ENCODE data around the gene ARRB1.

The ARRB1 gene

DNA sequence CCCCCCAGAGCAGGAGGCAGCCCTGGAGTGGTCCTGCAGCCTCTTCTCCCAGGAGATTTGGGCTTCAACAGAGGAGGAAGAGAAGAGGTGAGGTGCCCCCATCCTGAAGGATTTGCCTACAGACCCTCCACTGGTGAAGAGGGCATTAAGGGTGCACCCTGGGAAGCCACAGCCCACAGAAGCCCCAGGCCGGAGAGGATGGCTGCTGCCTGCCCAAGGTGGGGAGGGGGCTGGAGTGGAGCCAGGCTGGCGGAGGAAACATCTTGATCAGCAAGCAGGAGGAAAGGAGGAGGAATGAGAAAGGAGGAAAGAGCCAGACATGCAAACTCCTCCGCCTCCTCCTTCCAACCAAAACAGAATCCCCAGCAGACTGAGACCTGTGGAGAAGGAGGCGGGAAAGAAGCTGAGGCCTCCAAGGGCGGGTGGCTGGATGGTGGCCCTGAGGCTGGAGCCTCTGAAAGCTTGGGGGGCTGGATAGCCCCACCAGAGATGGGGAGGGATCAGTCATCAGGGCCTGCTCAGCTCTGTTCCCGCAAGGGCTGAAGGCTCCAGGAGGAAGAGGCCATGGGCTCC lies 31.3 kb downstream of the ARRB1 start:
- H3K4me1 ChIP-seq (ENCODE audit: low read depth, poor library complexity, severe bottlenecking), result no peaks in the 10 kb centered on the region
- no peaks in the 10 kb centered on the region for H3K36me3 ChIP-seq (ENCODE audit: insufficient read depth)
- no peaks in the 10 kb centered on the region for H4K20me1 ChIP-seq (ENCODE audit: insufficient read depth)
- TF ChIP-seq, protein P1, sequence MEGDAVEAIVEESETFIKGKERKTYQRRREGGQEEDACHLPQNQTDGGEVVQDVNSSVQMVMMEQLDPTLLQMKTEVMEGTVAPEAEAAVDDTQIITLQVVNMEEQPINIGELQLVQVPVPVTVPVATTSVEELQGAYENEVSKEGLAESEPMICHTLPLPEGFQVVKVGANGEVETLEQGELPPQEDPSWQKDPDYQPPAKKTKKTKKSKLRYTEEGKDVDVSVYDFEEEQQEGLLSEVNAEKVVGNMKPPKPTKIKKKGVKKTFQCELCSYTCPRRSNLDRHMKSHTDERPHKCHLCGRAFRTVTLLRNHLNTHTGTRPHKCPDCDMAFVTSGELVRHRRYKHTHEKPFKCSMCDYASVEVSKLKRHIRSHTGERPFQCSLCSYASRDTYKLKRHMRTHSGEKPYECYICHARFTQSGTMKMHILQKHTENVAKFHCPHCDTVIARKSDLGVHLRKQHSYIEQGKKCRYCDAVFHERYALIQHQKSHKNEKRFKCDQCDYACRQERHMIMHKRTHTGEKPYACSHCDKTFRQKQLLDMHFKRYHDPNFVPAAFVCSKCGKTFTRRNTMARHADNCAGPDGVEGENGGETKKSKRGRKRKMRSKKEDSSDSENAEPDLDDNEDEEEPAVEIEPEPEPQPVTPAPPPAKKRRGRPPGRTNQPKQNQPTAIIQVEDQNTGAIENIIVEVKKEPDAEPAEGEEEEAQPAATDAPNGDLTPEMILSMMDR (conservative IDR thresholded peaks at IDR 0.05; ENCODE audit: low read depth, low read length), result no peak
- no peak overlapping the region for H3K4me2 ChIP-seq
- H3K79me2 ChIP-seq (ENCODE audit: insufficient read depth, low read depth), result no peaks in the 10 kb centered on the region
- no peak overlapping the region for H2AFZ ChIP-seq (ENCODE audit: low read depth)
- H3K27ac ChIP-seq, result no peak overlapping the region
- no peak overlapping the region for H3K4me3 ChIP-seq (IDR thresholded peaks at IDR 0.05; ENCODE audit: insufficient read depth, low read depth, low read length)
- H3K27me3 ChIP-seq (ENCODE audit: insufficient read depth, low read depth), result no peaks in the 10 kb centered on the region
- H3K9ac ChIP-seq, result no peak overlapping the region

DNA sequence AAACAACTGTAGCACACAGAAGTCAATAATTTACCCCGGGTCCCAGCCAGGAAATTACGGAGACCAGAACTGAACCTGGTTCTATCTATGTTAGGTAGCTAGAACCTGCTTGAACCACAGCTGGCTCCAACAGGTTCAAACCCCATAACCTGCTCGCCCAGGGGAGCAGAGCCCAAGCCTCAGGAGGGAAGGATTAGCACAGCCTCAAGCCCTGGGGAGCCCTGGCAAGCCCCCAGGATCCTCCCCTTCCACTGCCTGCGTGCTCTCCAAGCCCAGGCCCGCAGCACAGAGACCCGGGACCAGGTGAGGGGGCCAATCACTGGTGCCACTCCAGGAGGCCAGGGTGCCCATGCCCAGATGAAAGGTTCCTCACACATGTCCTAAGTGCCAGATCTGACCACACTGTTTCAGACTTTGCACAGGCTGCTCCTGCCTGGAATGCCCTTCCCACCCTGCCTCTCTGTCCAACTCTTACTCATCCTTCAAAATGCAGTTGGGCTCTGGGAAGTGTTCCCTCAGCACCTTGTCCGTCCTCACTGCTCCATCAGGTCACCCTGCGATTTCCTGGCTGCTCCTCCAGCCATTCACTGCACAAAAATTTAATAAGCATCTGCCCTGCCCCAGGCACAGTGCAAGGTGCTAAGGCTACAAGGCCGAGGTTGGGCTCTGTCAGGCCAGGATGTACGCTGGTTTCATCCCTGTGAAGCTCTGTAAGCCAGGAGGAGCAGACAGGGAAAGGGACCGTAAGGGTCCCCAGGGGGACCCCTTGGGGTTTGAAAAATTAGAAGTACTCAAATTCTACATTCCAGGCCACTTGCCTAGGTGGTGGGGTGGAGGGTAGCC lies 32.2 kb downstream of the ARRB1 start:
- Histone ChIP-seq H2AFZ (ENCODE audit: low read depth) (no peak overlapping the region), H3K36me3 (ENCODE audit: insufficient read depth) (no peaks in the 10 kb centered on the region), H3K9ac (no peak overlapping the region)

DNA sequence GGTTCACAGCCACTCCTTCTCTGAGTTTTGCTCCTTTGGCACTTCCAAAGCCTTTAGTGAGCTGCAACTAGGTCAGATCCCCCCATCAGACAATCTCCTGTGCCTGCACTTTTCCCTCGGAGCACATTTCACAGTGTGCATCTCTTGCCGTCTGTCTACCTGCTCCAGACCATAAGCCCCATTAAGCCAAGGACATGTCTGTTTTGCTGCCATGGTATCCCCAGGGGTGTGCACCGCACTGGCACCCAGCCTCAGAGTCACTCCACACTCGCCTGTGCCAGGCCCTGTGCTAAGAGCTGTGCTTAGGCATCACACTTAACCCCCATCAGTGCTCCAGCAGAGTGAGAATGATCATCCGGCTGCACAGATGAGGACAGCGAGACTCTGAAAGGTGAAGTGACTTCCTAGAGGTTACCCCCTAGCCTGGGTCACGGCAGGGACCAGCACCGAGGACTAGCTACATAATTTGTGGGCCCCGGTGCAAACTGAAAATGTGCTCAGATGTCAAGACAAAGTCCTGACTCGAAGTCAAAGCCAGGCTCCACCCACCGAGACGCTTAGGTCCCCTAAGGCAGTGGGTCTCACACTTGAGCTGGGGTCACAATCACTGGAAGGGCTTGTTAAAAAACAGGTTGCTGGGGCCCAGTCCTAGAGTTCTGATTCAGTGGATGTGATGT lies 33.9 kb downstream of the ARRB1 start:
- no peak overlapping the region for H3K4me3 ChIP-seq (IDR thresholded peaks at IDR 0.05; ENCODE audit: insufficient read depth, low read depth, low read length)
- no peak overlapping the region for H3K4me2 ChIP-seq
- H4K20me1 ChIP-seq (ENCODE audit: insufficient read depth), result no peaks in the 10 kb centered on the region
- TF ChIP-seq, protein P1 (conservative IDR thresholded peaks at IDR 0.05; ENCODE audit: low read depth, low read length), result no peak
- H3K9ac ChIP-seq, result no peak overlapping the region
- no peak overlapping the region for H2AFZ ChIP-seq (ENCODE audit: low read depth)
- no peaks in the 10 kb centered on the region for H3K27me3 ChIP-seq (ENCODE audit: insufficient read depth, low read depth)
- no peaks in the 10 kb centered on the region for H3K79me2 ChIP-seq (ENCODE audit: insufficient read depth, low read depth)
- H3K4me1 ChIP-seq (ENCODE audit: low read depth, poor library complexity, severe bottlenecking), result no peaks in the 10 kb centered on the region
- no peaks in the 10 kb centered on the region for H3K36me3 ChIP-seq (ENCODE audit: insufficient read depth)
- H3K27ac ChIP-seq, result no peak overlapping the region

More for the DNA sequence above, 32.2 kb downstream of the ARRB1 start:
- no peaks in the 10 kb centered on the region for H3K27me3 ChIP-seq (ENCODE audit: insufficient read depth, low read depth)
- no peaks in the 10 kb centered on the region for H3K79me2 ChIP-seq (ENCODE audit: insufficient read depth, low read depth)
- no peaks in the 10 kb centered on the region for H3K4me1 ChIP-seq (ENCODE audit: low read depth, poor library complexity, severe bottlenecking)
- H4K20me1 ChIP-seq (ENCODE audit: insufficient read depth), result no peaks in the 10 kb centered on the region
- H3K4me2 ChIP-seq, result no peak overlapping the region
- H3K4me3 ChIP-seq (IDR thresholded peaks at IDR 0.05; ENCODE audit: insufficient read depth, low read depth, low read length), result no peak overlapping the region
- TF ChIP-seq, protein P1 (conservative IDR thresholded peaks at IDR 0.05; ENCODE audit: low read depth, low read length), result no peak
- H3K27ac ChIP-seq, result no peak overlapping the region

DNA sequence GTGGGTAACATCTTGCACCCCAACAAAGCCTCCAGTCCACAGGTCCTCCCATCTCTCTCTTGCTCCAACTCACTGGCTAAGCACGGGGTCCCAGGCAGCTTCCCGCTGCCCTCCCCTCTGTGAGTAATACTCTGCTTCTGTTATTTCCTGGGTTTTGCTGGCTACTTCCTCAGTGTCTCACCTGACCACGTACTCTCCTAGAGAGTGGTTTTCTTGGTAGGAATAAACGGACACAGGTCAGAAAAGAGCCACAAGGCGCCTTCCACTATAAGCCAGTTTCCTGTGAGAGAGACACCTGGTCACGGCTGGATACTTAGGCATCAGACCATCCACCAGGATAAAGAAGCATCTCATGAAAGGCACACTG lies 36.0 kb downstream of the ARRB1 start:
- no peaks in the 10 kb centered on the region for H3K4me1 ChIP-seq (ENCODE audit: low read depth, poor library complexity, severe bottlenecking)
- no peak overlapping the region for H3K4me3 ChIP-seq (IDR thresholded peaks at IDR 0.05; ENCODE audit: insufficient read depth, low read depth, low read length)
- H4K20me1 ChIP-seq (ENCODE audit: insufficient read depth), result no peaks in the 10 kb centered on the region
- no peak overlapping the region for H3K9ac ChIP-seq
- H2AFZ ChIP-seq (ENCODE audit: low read depth), result no peak overlapping the region
- H3K27me3 ChIP-seq (ENCODE audit: insufficient read depth, low read depth), result no peaks in the 10 kb centered on the region
- TF ChIP-seq, protein P1 (conservative IDR thresholded peaks at IDR 0.05; ENCODE audit: low read depth, low read length), result no peak
- no peaks in the 10 kb centered on the region for H3K79me2 ChIP-seq (ENCODE audit: insufficient read depth, low read depth)
- no peak overlapping the region for H3K4me2 ChIP-seq
- no peaks in the 10 kb centered on the region for H3K36me3 ChIP-seq (ENCODE audit: insufficient read depth)
- H3K27ac ChIP-seq, result no peak overlapping the region

All from KMS-11 (cell line).